ENCODE results near the gene CADM4. TPM values are rescaled to one million over a fixed set of nuclear protein-coding genes. Genes with fewer than 3 reads are reported as not detected.

Gene CADM4
- total and polyA plus RNA-seq, 2 of the 8 experiments (the other 6 are each of a cell fraction or from before 2014, with no cell fraction given), result 13.5 to 25.0 TPM

GRCh38 chr19:43675906-43676305 is 36.3 kb upstream of the CADM4 start (continued):
- TF ChIP-seq CHD7 (IDR thresholded peaks at IDR 0.05; ENCODE audit: insufficient replicate concordance, low read length) (no peak), TEAD4 (IDR thresholded peaks at IDR 0.05; ENCODE audit: low read depth, low read length) (no peak), YY1 (IDR thresholded peaks at IDR 0.05; ENCODE audit: low read depth, low read length) (no peak), SAP30 (IDR thresholded peaks at IDR 0.05; ENCODE audit: insufficient read depth, insufficient replicate concordance, low read length) (no peak), ATF2 (IDR thresholded peaks at IDR 0.05; ENCODE audit: low read length) (no peak), ASH2L (IDR thresholded peaks at IDR 0.05; ENCODE audit: low read length) (no peak), TCF12 (IDR thresholded peaks at IDR 0.05; ENCODE audit: low read depth, low read length) (no peak), HDAC2 (IDR thresholded peaks at IDR 0.05; ENCODE audit: borderline replicate concordance in 1 of 2, low read depth in 2 of 2, low read length in 2 of 2) (no peak), JUN (IDR thresholded peaks at IDR 0.05; ENCODE audit: low read depth, low read length) (no peak), CREB1 (IDR thresholded peaks at IDR 0.05) (no peak), TBP (IDR thresholded peaks at IDR 0.05; ENCODE audit: low read depth, low read length) (no peak)
